ENCODE data around the gene KXD1.

KXD1 gene

DNA sequence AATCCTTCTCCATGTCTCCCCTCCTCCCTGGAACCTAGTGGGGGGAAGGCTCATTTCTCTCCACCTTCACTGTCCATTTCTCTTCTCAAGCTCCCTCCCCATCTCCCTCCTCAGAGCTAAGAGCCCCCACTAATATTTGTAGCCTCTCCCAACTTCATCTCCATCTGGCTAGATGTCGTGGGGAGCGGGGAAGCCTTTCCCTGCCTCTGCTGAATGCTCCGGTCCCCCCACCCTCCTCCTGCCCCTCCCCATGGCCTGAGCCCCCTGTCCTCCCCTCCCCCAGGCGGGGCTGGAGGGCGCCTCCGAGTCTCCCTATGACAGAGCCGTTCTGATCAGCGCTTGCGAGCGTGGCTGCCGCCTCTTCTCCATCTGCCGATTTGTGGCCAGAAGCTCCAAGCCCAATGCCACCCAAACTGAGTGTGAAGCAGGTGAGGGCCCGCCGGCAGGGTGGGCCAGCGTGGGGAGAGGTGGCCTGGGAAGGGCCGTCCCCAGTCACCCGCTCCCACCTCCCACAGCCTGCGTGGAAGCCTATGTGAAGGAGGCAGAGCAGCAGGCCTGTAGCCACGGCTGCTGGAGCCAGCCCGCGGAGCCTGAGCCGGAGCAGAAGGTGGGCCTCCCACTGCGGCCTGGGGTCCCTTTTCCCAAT is 56.0 kb downstream of the KXD1 start:
- Histone ChIP-seq H3K27ac (no peak overlapping the region), H3K4me1 (ENCODE audit: low read depth, poor library complexity, severe bottlenecking) (no peaks in the 10 kb centered on the region), H3K36me3 (ENCODE audit: insufficient read depth) (no peaks in the 10 kb centered on the region), H2AFZ (ENCODE audit: low read depth) (no peak overlapping the region), H3K79me2 (ENCODE audit: insufficient read depth, low read depth) (no peaks in the 10 kb centered on the region), H3K4me3 (IDR thresholded peaks at IDR 0.05; ENCODE audit: insufficient read depth, low read depth, low read length) (no peak overlapping the region), H4K20me1 (ENCODE audit: insufficient read depth) (no peaks in the 10 kb centered on the region), H3K27me3 (ENCODE audit: insufficient read depth, low read depth) (peaks cover 85% of the 10 kb centered on the region), H3K9ac (no peak overlapping the region), H3K4me2 (no peak overlapping the region)
- TF ChIP-seq, protein P1, sequence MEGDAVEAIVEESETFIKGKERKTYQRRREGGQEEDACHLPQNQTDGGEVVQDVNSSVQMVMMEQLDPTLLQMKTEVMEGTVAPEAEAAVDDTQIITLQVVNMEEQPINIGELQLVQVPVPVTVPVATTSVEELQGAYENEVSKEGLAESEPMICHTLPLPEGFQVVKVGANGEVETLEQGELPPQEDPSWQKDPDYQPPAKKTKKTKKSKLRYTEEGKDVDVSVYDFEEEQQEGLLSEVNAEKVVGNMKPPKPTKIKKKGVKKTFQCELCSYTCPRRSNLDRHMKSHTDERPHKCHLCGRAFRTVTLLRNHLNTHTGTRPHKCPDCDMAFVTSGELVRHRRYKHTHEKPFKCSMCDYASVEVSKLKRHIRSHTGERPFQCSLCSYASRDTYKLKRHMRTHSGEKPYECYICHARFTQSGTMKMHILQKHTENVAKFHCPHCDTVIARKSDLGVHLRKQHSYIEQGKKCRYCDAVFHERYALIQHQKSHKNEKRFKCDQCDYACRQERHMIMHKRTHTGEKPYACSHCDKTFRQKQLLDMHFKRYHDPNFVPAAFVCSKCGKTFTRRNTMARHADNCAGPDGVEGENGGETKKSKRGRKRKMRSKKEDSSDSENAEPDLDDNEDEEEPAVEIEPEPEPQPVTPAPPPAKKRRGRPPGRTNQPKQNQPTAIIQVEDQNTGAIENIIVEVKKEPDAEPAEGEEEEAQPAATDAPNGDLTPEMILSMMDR (conservative IDR thresholded peaks at IDR 0.05; ENCODE audit: low read depth, low read length), result no peak

DNA sequence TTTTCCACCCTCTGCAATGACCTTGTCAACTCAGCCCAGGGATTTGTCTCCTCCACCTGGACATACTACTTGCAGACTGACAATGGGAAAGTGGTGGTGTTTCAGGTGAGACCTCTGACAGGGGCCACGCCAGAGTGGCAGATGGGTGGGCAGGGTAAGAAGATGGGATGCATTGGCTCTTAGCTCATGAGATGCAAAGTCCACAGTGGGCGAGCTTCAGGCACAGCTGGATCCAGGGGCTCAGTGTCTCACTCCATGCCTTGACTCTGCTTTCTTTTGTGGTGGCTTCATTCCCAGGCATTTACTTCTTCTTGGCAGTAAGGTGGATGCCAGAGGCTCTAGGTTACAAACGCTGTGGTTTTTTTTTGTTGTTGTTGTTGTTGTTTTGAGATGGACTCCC is 58.4 kb downstream of the KXD1 start:
- H3K9ac ChIP-seq, result no peak overlapping the region
- H3K27me3 ChIP-seq (ENCODE audit: insufficient read depth, low read depth), result peaks cover 66% of the 10 kb centered on the region
- H4K20me1 ChIP-seq (ENCODE audit: insufficient read depth), result no peaks in the 10 kb centered on the region
- no peak overlapping the region for H3K4me2 ChIP-seq
- no peaks in the 10 kb centered on the region for H3K79me2 ChIP-seq (ENCODE audit: insufficient read depth, low read depth)
- no peak overlapping the region for H3K4me3 ChIP-seq (IDR thresholded peaks at IDR 0.05; ENCODE audit: insufficient read depth, low read depth, low read length)
- no peaks in the 10 kb centered on the region for H3K4me1 ChIP-seq (ENCODE audit: low read depth, poor library complexity, severe bottlenecking)
- no peak overlapping the region for H3K27ac ChIP-seq
- H2AFZ ChIP-seq (ENCODE audit: low read depth), result no peak overlapping the region
- no peaks in the 10 kb centered on the region for H3K36me3 ChIP-seq (ENCODE audit: insufficient read depth)
- TF ChIP-seq, protein P1 (conservative IDR thresholded peaks at IDR 0.05; ENCODE audit: low read depth, low read length), result no peak

DNA sequence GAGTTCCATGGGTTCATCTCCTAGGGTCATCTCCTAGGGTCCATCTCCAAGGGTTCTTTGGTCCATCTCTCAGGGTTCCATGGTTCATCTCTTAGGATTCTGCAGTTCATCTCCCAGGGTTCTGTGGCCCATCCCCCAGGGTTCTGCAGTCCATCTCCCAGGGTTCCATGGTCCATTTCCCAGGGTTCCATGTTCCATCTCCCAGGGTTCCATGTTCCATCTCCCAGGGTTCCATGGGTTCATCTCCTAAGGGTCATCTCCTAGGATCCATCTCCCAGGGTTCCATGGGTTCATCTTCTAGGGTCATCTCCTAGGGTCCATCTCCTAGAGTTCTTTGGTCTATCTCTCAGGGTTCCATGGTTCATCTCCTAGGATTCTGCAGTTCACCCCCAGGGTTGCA is 59.9 kb downstream of the KXD1 start:
- H4K20me1 ChIP-seq (ENCODE audit: insufficient read depth), result no peaks in the 10 kb centered on the region
- peaks cover 52% of the 10 kb centered on the region for H3K27me3 ChIP-seq (ENCODE audit: insufficient read depth, low read depth)
- H3K9ac ChIP-seq, result no peak overlapping the region
- TF ChIP-seq, protein P1 (conservative IDR thresholded peaks at IDR 0.05; ENCODE audit: low read depth, low read length), result no peak
- no peak overlapping the region for H3K4me2 ChIP-seq
- H3K36me3 ChIP-seq (ENCODE audit: insufficient read depth), result no peaks in the 10 kb centered on the region
- no peaks in the 10 kb centered on the region for H3K79me2 ChIP-seq (ENCODE audit: insufficient read depth, low read depth)
- no peak overlapping the region for H3K27ac ChIP-seq
- H3K4me1 ChIP-seq (ENCODE audit: low read depth, poor library complexity, severe bottlenecking), result no peaks in the 10 kb centered on the region
- H3K4me3 ChIP-seq (IDR thresholded peaks at IDR 0.05; ENCODE audit: insufficient read depth, low read depth, low read length), result no peak overlapping the region
- no peak overlapping the region for H2AFZ ChIP-seq (ENCODE audit: low read depth)

DNA sequence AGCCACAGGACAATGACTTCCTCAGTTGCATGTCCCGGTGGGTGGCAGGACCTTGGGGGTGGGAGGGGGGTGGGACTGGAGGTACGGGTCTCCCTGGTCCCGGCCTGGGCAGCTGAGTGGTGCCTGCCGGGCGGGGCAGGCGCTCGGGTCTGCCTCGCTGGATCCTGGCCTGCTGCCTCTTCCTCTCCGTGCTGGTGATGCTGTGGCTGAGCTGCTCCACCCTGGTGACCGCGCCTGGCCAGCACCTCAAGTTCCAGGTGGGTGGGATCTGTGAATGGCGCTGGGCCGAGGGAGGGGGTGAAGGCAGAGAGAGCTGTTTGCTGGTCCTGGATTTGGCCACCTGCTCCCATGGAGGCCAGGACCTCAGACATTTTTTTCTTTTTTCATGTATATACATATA is 60.6 kb downstream of the KXD1 start:
- no peak overlapping the region for H3K9ac ChIP-seq
- H3K4me2 ChIP-seq, result no peak overlapping the region
- peaks cover 45% of the 10 kb centered on the region for H3K27me3 ChIP-seq (ENCODE audit: insufficient read depth, low read depth)
- H3K4me3 ChIP-seq (IDR thresholded peaks at IDR 0.05; ENCODE audit: insufficient read depth, low read depth, low read length), result no peak overlapping the region
- H3K36me3 ChIP-seq (ENCODE audit: insufficient read depth), result no peaks in the 10 kb centered on the region
- H3K27ac ChIP-seq, result no peak overlapping the region
- no peaks in the 10 kb centered on the region for H4K20me1 ChIP-seq (ENCODE audit: insufficient read depth)
- TF ChIP-seq, protein P1 (conservative IDR thresholded peaks at IDR 0.05; ENCODE audit: low read depth, low read length), result no peak
- H3K4me1 ChIP-seq (ENCODE audit: low read depth, poor library complexity, severe bottlenecking), result no peaks in the 10 kb centered on the region
- H3K79me2 ChIP-seq (ENCODE audit: insufficient read depth, low read depth), result no peaks in the 10 kb centered on the region
- H2AFZ ChIP-seq (ENCODE audit: low read depth), result no peak overlapping the region

All from KMS-11 (cell line).